HG02870 (cell line): Measurements from ENCODE around the gene ZNF554.
"Not testable (repeated sequence)": the region's sequence is repeated elsewhere in the genome, so short reads cannot be mapped to it uniquely, and the experiment has no call there.

Experiments used
- ATAC-seq: cut with Tn5 transposase; IDR thresholded peaks from one replicate; pipeline ENCODE4 v1.9.1; 2021; ENCODE audit warnings: mild to moderate bottlenecking, moderate library complexity; ENCODE audit not compliant: unreplicated experiment

Gene ZNF554

GRCh38 chr19:2865334-2866100, 45.8 kb downstream of the ZNF554 start:
- ATAC-seq: no peak

GRCh38 chr19:2866495-2867024, 46.9 kb downstream of the ZNF554 start:
- no peak for ATAC-seq

GRCh38 chr19:2867025-2867991, 47.6 kb downstream of the ZNF554 start, which contains the start of gene ZNF556:
Gene ZNF556, plus strand, starts transcription at chr19:2867335. Its CDS starts 87 bp downstream, at chr19:2867422.
- no peak for ATAC-seq

GRCh38 chr19:2869618-2870017, 50.0 kb downstream of the ZNF554 start:
- ATAC-seq: no peak

- ATAC-seq: not testable (repeated sequence)
Measured at GRCh38 chr19:2872175-2872574, 52.5 kb downstream of the ZNF554 start.

GRCh38 chr19:2877398-2878331, 58.0 kb downstream of the ZNF554 start:
- ATAC-seq: no peak

- no peak for ATAC-seq
Measured at GRCh38 chr19:2883686-2884439, 64.2 kb downstream of the ZNF554 start.

- ATAC-seq: no peak
Measured at GRCh38 chr19:2885736-2886135, 66.1 kb downstream of the ZNF554 start.
